IPS-11a (cell line): Measurements from ENCODE around the gene EIF4G1.

Experiments
- H3K4me3 ChIP-seq: one replicate; pipeline ENCODE4 v1.5.1; 2013; ENCODE audit warnings: low read depth, low read length, control low read depth

The EIF4G1 gene

GRCh38 chr3:184349563-184350470 is 35.4 kb downstream of the EIF4G1 start:
- no peak overlapping the region for H3K4me3 ChIP-seq

- no peak overlapping the region for H3K4me3 ChIP-seq
Measured at GRCh38 chr3:184350618-184351017, 36.2 kb downstream of the EIF4G1 start.

- H3K4me3 ChIP-seq = no peak overlapping the region
Measured at GRCh38 chr3:184351511-184352148, 37.2 kb downstream of the EIF4G1 start.

- no peak overlapping the region for H3K4me3 ChIP-seq
Measured at GRCh38 chr3:184352149-184352785, 37.9 kb downstream of the EIF4G1 start.

GRCh38 chr3:184352897-184353545 is 38.6 kb downstream of the EIF4G1 start:
- H3K4me3 ChIP-seq = no peak overlapping the region

- no peak overlapping the region for H3K4me3 ChIP-seq
Measured at GRCh38 chr3:184353546-184353941, 39.1 kb downstream of the EIF4G1 start.

- H3K4me3 ChIP-seq = no peak overlapping the region
Measured at GRCh38 chr3:184354121-184354728, 39.8 kb downstream of the EIF4G1 start.

GRCh38 chr3:184354754-184355153 is 40.3 kb downstream of the EIF4G1 start:
- H3K4me3 ChIP-seq = no peak overlapping the region

- no peak overlapping the region for H3K4me3 ChIP-seq
Measured at GRCh38 chr3:184355261-184356040, 41.0 kb downstream of the EIF4G1 start.

- no peak overlapping the region for H3K4me3 ChIP-seq
Measured at GRCh38 chr3:184357248-184358123, 43.1 kb downstream of the EIF4G1 start.

GRCh38 chr3:184358124-184358767 is 43.8 kb downstream of the EIF4G1 start:
- H3K4me3 ChIP-seq = no peak overlapping the region

- H3K4me3 ChIP-seq = no peak overlapping the region
Measured at GRCh38 chr3:184358921-184359350, 44.5 kb downstream of the EIF4G1 start.

GRCh38 chr3:184359610-184360009 is 45.2 kb downstream of the EIF4G1 start:
- H3K4me3 ChIP-seq = no peak overlapping the region

- H3K4me3 ChIP-seq = peak overlapping the region; percentile 87
Measured at GRCh38 chr3:184360070-184360928, 45.9 kb downstream of the EIF4G1 start.

GRCh38 chr3:184360929-184361531 is 46.6 kb downstream of the EIF4G1 start:
- peak overlapping the region; percentile 87 for H3K4me3 ChIP-seq

- H3K4me3 ChIP-seq = peak within 1 kb of the TSS; percentile 87
Measured at GRCh38 chr3:184361532-184361931, 47.1 kb downstream of the EIF4G1 start, which contains the start of the genes CLCN2 and POLR2H. TSS of gene CLCN2 (minus strand) at chr3:184361605. CDS start at chr3:184361479, 126 bp downstream. TSS of gene POLR2H (plus strand) at chr3:184361710. CDS start at chr3:184363493, 1,783 bp downstream.
